Adrenal gland (tissue), 12 donors: ENCODE results near the gene ARHGAP26. TPM values are rescaled to one million over a fixed set of nuclear protein-coding genes. Genes with fewer than 3 reads are reported as not detected.
"Not testable (repeated sequence)": the region's sequence is repeated elsewhere in the genome, so short reads cannot be mapped to it uniquely, and the experiment has no call there.

ENCODE experiments used
- DNase-seq, 7 donors: peaks; one replicate each; pipeline ENCODE4 v3.0.0-alpha.2; 2019 to 2020
- H3K27ac ChIP-seq, 5 donors: fragments of 200-600 bp; sonication (generic) in 4 of 5; 1 replicate in 3 of 5; 2 replicates in 2 of 5; pipeline versions ENCODE4 v1.5.1 to v1.8.0; 2016 to 2020; ENCODE audit warnings: mild to moderate bottlenecking in 1 of 5
- H3K27me3 ChIP-seq: fragments of 200-600 bp; 2 replicates; pipeline ENCODE4 v1.8.0; 2021
- H3K36me3 ChIP-seq, 2 donors: fragments of 200-600 bp; replicated peaks in 1 of 2; 1 replicate in 1 of 2; 2 replicates in 1 of 2; pipeline versions ENCODE4 v1.5.1 to v1.8.0; 2018 to 2022
- H3K4me1 ChIP-seq, 2 donors: fragments of 200-600 bp; replicated peaks in 1 of 2; 1 replicate in 1 of 2; 2 replicates in 1 of 2; pipeline versions ENCODE4 v1.5.1 to v1.8.0; 2018 to 2021
- H3K4me3 ChIP-seq, 4 donors: fragments of 200-600 bp; sonication (generic) in 3 of 4; one replicate each; pipeline ENCODE4 v1.5.1; 2016 to 2018
- H3K9me3 ChIP-seq, 3 donors: fragments of 200-600 bp; sonication (generic) in 1 of 3; replicated peaks in 1 of 3; 1 replicate in 2 of 3; 2 replicates in 1 of 3; pipeline versions ENCODE4 v1.5.1 to v1.8.0; 2016 to 2021
- POLR2A ChIP-seq, 2 donors: fragments of 450-650 bp; IDR thresholded peaks; one replicate each; pipeline ENCODE4 v1.6.1; 2017; ENCODE audit warnings: antibody characterized with exemption in 2 of 2, mild to moderate bottlenecking in 2 of 2, moderate library complexity in 1 of 2
- WGBS, 4 donors: extraction: QIAGEN DNeasy Blood & Tissue Kit in 2 of 4; methylation state at CpG; one replicate each; pipeline versions ENCODE4 v1.1.5 to v1.1.7; 2013 to 2017; 5-methylcytosine and 5-hydroxymethylcytosine counted together
- intact Hi-C, 2 donors: fragments of 100-400 bp; cut with DNase I; formaldehyde crosslinking; loops; one replicate each; pipeline versions ENCODE4 v1.14.1 to v1.15.0; 2022 to 2023
- polyA plus RNA-seq, 3 donors: library from polyadenylated mRNA; stranded (reverse); fragments of 200-250 nt in 2 of 3; fragments of 350-450 nt in 1 of 3; fragmentation: Illumina TruSeq in 1 of 3; extraction: RNeasy Lipid Tissue Mini Kit (QIAGEN cat#74804) in 1 of 3; gene quantifications; one replicate each; pipeline ENCODE4 v1.2.3, GENCODE V29; 2013 to 2014
- total RNA-seq, 9 donors: library from RNA; depleted of rRNA in 4 of 9; stranded (reverse); fragments of >200 nt in 4 of 9; fragments of 120-200 nt in 1 of 9; fragmentation: NEBNext Ultra II Directional in 1 of 9; extraction: Animal tissue kit (Norgen Biotek cat#: 25700) in 1 of 9; gene quantifications; one replicate each; pipeline versions ENCODE4 v1.1.0 to v1.2.4, GENCODE V29; 2013 to 2023
- TF ChIP-seq, protein P1 (sequence below), 6 experiments: fragments of 450-650 bp in 4 of 6; fragments of 200-600 bp in 2 of 6; sonication (generic) in 1 of 6; IDR thresholded peaks; 1 replicate in 5 of 6; 2 replicates in 1 of 6; pipeline versions ENCODE4 v1.5.1 to v1.8.0; 2016 to 2021; ENCODE audit warnings: antibody characterized with exemption in 6 of 6, mild to moderate bottlenecking in 2 of 6, moderate library complexity in 1 of 6
- donor health status: healthy with polysubstance abuse.
- donor health status: Bipolar disorder and iron deficiency.
- donor health status: DM: yes; HTN: yes; CAD: no.
- donor health status: DM: no; HTN: no; CAD: no.
- donor health status: DM: no; HTN: no; CAD: no.
- donor health status: DM: yes; HTN: yes; CAD: no.

Gene ARHGAP26
- total and polyA plus RNA-seq, 12 donors, result 3.0 to 21.7 (median 10.8) TPM

DNA sequence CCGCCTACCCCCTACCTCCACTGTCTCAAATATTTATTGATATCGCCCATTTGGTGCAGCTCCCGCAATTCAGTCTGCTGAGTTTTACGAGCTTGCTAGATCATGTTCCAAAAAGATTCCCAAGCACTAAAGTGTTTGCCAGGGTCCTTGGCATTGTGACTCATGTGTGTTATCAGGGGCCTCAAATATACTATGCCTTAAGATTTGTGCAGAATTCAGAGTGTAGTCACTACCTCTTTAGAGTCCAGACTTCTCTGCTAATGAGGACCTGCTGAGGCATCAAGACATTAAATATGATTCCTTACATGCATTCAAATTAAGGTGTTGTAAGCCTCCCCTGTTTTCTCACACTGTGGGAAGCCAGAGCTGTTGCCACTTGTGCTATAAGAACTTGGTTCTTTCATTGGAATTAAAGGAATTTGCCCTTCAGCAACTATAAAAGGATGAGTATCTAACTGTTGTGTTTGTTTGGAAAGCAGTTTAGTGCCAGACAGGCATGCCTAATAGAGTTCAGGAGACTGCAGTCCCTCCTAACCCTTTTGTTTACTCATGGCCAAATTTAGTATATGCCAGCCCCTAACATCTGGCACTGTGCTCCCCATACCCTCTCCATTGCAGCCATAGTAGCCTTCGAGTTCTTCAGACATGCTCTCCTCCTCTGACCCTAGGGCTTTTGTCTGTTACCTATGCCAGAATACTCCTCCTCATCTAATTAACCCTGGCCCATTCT, 316.9 kb downstream of the ARHGAP26 start:
- H3K27me3 ChIP-seq, result no peaks in the 10 kb centered on the region
- DNase-seq, result peak in 2 of 7 donors; percentile 23 to 43
- TF ChIP-seq POLR2A (IDR thresholded peaks at IDR 0.05), result no peak
- TF ChIP-seq, protein P1, sequence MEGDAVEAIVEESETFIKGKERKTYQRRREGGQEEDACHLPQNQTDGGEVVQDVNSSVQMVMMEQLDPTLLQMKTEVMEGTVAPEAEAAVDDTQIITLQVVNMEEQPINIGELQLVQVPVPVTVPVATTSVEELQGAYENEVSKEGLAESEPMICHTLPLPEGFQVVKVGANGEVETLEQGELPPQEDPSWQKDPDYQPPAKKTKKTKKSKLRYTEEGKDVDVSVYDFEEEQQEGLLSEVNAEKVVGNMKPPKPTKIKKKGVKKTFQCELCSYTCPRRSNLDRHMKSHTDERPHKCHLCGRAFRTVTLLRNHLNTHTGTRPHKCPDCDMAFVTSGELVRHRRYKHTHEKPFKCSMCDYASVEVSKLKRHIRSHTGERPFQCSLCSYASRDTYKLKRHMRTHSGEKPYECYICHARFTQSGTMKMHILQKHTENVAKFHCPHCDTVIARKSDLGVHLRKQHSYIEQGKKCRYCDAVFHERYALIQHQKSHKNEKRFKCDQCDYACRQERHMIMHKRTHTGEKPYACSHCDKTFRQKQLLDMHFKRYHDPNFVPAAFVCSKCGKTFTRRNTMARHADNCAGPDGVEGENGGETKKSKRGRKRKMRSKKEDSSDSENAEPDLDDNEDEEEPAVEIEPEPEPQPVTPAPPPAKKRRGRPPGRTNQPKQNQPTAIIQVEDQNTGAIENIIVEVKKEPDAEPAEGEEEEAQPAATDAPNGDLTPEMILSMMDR (IDR thresholded peaks at IDR 0.05), result no peak
- no peak overlapping the region for H3K27ac ChIP-seq
- peaks cover 0 to 4% of the 10 kb centered on the region in 2 donors for H3K4me1 ChIP-seq
- intact Hi-C loops, result no loop called here
- H3K9me3 ChIP-seq, result no peaks in the 10 kb centered on the region
- 61 to 70% (median 65%) methylated on average over 5 of the region's 5 CpGs for WGBS, 4 donors
- H3K36me3 ChIP-seq, result no peaks in the 10 kb centered on the region
- no peak overlapping the region for H3K4me3 ChIP-seq

DNA sequence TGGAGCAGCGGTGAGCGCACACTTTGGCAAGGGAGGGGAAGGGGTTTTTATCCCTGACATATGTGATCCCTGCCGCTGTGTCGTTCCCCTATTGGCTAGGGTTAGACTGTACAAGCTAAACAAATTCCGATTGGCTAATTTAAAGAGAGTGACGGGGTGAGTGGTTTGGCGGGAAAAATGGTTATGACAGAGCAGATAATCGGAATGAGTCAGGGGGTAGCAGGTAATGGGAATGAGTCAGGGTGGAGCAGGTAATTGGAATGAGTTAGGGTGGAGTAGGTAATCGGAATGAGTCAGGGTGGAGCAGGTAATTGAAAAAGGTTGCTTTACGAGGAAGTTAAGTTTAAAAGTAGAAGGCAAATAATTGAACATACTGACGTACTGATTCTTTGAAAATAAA, 318.5 kb downstream of the ARHGAP26 start:
- H3K27me3 ChIP-seq, intact Hi-C loops, H3K9me3 ChIP-seq, DNase-seq, H3K4me1 ChIP-seq, H3K36me3 ChIP-seq, H3K4me3 ChIP-seq, H3K27ac ChIP-seq: not testable (repeated sequence)
- 94 to 98% (median 95%) methylated on average over 11 of the region's 11 CpGs for WGBS, 4 donors

DNA sequence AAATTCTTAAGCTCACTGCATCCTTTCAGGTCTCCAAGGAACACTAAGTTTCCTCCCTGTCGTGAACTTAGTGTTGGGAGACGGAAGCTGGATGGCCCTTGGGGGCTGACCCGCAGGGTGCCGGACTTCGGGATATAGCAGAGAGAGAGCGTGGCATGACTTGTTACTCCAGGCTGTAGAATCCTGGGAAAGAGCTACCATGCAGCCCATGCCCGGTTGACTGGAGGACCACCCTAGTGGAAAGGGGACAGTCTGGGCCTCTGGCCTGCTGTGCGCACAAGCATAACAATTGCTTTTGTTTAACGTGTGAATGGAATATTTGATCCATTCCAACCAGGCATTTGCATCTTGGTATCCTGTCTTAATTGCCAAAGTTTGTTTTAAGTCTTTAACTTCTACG, 319.9 kb downstream of the ARHGAP26 start:
- not testable (repeated sequence) for H3K9me3 ChIP-seq
- WGBS, 4 donors, result 92 to 95% (median 94%) methylated on average over 9 to 10 of the region's 10 CpGs

DNA sequence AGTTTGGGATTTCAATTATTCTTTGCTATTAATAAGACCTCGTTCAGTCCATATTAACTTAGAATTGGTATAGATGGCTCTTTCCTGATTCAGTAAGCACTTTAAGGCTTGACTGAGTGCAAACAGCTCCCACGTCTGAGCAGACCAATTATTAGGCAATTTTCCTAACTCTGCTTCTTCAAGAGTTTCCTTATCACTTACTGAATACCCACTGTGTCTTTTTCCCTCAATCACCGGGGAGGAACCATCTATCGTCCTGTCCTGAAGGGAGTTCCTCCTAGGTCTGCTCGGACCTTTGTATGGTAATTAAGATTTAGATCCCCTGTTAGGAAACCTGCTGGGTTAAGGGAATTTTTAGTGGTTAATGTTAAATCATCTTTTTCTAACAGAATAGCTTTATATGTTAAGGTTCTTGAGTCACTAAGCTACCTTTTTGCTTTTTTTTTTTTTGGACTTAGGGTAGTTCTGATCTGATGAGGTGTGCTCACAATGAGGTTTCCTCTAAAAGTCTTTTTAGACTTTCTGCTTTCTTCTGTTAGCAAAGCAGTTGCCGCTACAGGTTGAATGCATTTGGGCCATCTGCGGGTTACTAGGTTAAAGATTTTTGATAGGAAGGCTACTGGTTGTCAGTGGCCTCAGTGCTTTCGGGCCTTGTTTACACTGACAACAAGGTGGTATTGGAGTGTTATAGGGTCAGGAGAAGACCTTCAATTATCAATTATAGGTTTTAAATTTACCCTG, 322.7 kb downstream of the ARHGAP26 start:
- H3K4me3 ChIP-seq, H3K27ac ChIP-seq, DNase-seq, intact Hi-C loops, H3K27me3 ChIP-seq, H3K4me1 ChIP-seq, H3K36me3 ChIP-seq, H3K9me3 ChIP-seq: not testable (repeated sequence)
- WGBS, 4 donors, result 88 to 96% (median 92%) methylated on average over 8 of the region's 8 CpGs

More for the DNA sequence above, 319.9 kb downstream of the ARHGAP26 start:
- H3K27ac ChIP-seq, H3K4me1 ChIP-seq, H3K27me3 ChIP-seq, DNase-seq, H3K36me3 ChIP-seq, H3K4me3 ChIP-seq, intact Hi-C loops: not testable (repeated sequence)

DNA sequence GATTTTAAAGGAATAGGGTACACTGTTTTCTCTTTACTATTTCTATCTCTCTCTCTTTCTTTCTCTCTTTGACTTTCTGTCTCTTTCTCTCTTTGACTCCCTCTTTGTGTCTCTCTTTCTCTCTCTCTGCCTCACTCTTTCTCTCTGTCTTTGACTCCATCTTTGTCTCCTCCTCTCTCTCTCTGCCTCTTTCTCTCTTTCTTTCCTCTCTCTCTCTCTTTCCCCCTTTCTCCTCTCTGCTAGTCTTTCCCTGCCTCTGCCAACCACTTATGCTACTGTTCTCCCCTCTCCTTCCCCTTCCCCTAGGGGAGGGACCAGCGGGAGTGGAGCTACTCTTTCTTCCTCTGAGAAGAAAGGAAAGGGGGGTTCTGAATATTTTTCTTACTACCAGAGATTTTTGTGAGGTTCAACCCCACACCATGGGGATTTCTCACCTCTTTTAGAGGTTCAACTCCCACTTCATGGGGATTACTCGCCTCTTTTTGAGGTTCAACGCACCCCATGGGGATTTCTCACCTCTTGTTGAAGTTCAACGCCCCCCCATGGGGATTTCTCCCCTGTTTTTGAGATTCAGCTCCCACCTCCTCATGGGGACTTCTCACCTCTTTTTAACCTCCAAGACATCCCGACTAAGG, 323.4 kb downstream of the ARHGAP26 start:
- Histone ChIP-seq H3K36me3 (no peaks in the 10 kb centered on the region), H3K27me3 (no peaks in the 10 kb centered on the region), H3K4me1 (no peaks in the 10 kb centered on the region), H3K4me3 (no peak overlapping the region), H3K9me3 (no peaks in the 10 kb centered on the region), H3K27ac (no peak overlapping the region)
- DNase-seq, result no peak
- intact Hi-C loops, result no loop called here
- TF ChIP-seq, protein P1 (IDR thresholded peaks at IDR 0.05), result no peak
- no peak for TF ChIP-seq POLR2A (IDR thresholded peaks at IDR 0.05)
- 81 to 86% (median 82%) methylated on average over 5 of the region's 5 CpGs for WGBS, 4 donors
